ENCODE data around the gene KYNU. TPM values are rescaled to one million over a fixed set of nuclear protein-coding genes. Genes with fewer than 3 reads are reported as not detected.
A peak's percentile ranks its signal among the peaks of the same experiment; 100 is the strongest.

KYNU gene
- total RNA-seq, 1 experiment from 2014 or later, result 0.37 TPM

- TF ChIP-seq CTCF (conservative IDR thresholded peaks at IDR 0.05), result no peak
- Histone ChIP-seq H3K4me1 (ENCODE audit: insufficient read depth, low read length) (peaks cover 15% of the 10 kb centered on the region), H3K79me1 (ENCODE audit: insufficient read depth, low read depth, low read length, poor library complexity, severe bottlenecking) (no peaks in the 10 kb centered on the region), H3K27me3 (ENCODE audit: insufficient read depth, low read length) (no peaks in the 10 kb centered on the region), H3K23ac (ENCODE audit: insufficient read length, low read depth, low read length) (no peak overlapping the region), H2BK120ac (ENCODE audit: low read depth, low read length, poor library complexity, severe bottlenecking) (no peak overlapping the region), H3K18ac (ENCODE audit: insufficient read length, low read depth, low read length) (no peak overlapping the region), H3K4ac (ENCODE audit: low read depth, low read length) (no peak overlapping the region), H3K23me2 (ENCODE audit: insufficient read length, low read depth, low read length, poor library complexity, severe bottlenecking) (no peaks in the 10 kb centered on the region), H3K56ac (ENCODE audit: insufficient read length, low read depth, low read length) (no peak overlapping the region), H2BK12ac (ENCODE audit: insufficient read length, low read depth, low read length) (no peak overlapping the region), H2AK5ac (ENCODE audit: insufficient read length, low read length) (no peak overlapping the region), H3K4me2 (ENCODE audit: insufficient read depth, insufficient read length, low read length) (no peak overlapping the region), H3K9ac (ENCODE audit: extremely low read depth, insufficient read length, low read length) (no peak overlapping the region), H2BK5ac (ENCODE audit: insufficient read length, low read length) (no peak overlapping the region), H3K79me2 (ENCODE audit: insufficient read depth, low read length) (no peaks in the 10 kb centered on the region), H3K14ac (ENCODE audit: insufficient read depth, low read length) (no peak overlapping the region), H4K8ac (replicated peaks; ENCODE audit: insufficient read length, low read depth, low read length) (no peak overlapping the region), H4K20me1 (ENCODE audit: control insufficient read depth, insufficient read depth, insufficient read length) (no peaks in the 10 kb centered on the region), H3T11ph (ENCODE audit: low read length) (no peak overlapping the region), H4K5ac (ENCODE audit: insufficient read length, low read depth, low read length) (no peak overlapping the region), H4K91ac (ENCODE audit: insufficient read length, low read depth, low read length) (no peak overlapping the region), H2AFZ (ENCODE audit: low read length) (peak overlapping the region; percentile 23), H3K27ac (ENCODE audit: insufficient read length, low read depth, low read length) (peak overlapping the region; percentile 97), H2BK20ac (ENCODE audit: low read depth, low read length, poor library complexity, severe bottlenecking) (no peak overlapping the region), H3K9me3 (ENCODE audit: control insufficient read depth, low read depth, low read length) (no peaks in the 10 kb centered on the region), H2BK15ac (ENCODE audit: low read depth, low read length) (no peak overlapping the region)
- H3K9me3 Mint-ChIP-seq, result peaks cover 3 to 5% of the 10 kb centered on the region in 2 experiments; a peak in 3 of 5 replicates
- no peak for DNase-seq
- WGBS (ENCODE audit: extremely low coverage, insufficient read length, low lambda C conversion rate), result no CpG with 5 or more reads among the region's 4 CpGs
- H3K4me3 Mint-ChIP-seq, result no peak overlapping the region
- H3K4me1 Mint-ChIP-seq, result peaks cover 35 to 39% of the 10 kb centered on the region in 2 experiments
- peaks cover 13 to 17% (median 13%) of the 10 kb centered on the region in 3 experiments; a peak in 6 of 7 replicates for H3K36me3 Mint-ChIP-seq (ENCODE audit: insufficient read depth in 1 of 3, low read depth in 3 of 3)
- H3K27me3 Mint-ChIP-seq (ENCODE audit: low read depth), result no peaks in the 10 kb centered on the region
- H3K27ac Mint-ChIP-seq, result peak overlapping the region; percentile 93 to 98 (median 93)
These were observed 95.8 kb downstream of the KYNU start for GRCh38 chr2:142973160-142973821.

Measured in H9 (cell line).